K562 (cell line): ENCODE data around the gene UTP15. TPM values are rescaled to one million over a fixed set of nuclear protein-coding genes. Genes with fewer than 3 reads are reported as not detected.

ENCODE experiments used
- ATAC-seq: fragments of 200-7000 bp; cut with Tn5 transposase; 3 replicates; pipeline ENCODE4 v1.9.1; 2020; ENCODE audit warnings: moderate library complexity
- BruUV-seq: library from RNA; stranded (reverse); fragments of 400-500 nt; replicated peaks from 2 replicates; lab custom pipeline; 2021; lab: Mats Ljungman, UMichigan
- CTCF ChIA-PET: fragments of 300-600 bp; formaldehyde crosslinking; extraction: SDS; loops from one replicate; lab custom pipeline; 2021; ENCODE audit warnings: low intra/inter-chr PET ratio; lab: Yijun Ruan, JAX
- POLR2A ChIA-PET: fragments of 300-600, 350-650 bp; sonication (Branson Sonifier 250); formaldehyde crosslinking; extraction: SDS; loops from one replicate; lab custom pipeline; 2021; ENCODE audit warnings: antibody characterized with exemption, inconsistent platforms; lab: Yijun Ruan, JAX
- DNase-seq, 4 experiments: peaks; one replicate each; pipeline versions ENCODE4 v3.0.0 to v3.0.0-alpha.2; 2011 to 2018; ENCODE audit warnings: low spot score in 3 of 4, mixed read lengths in 3 of 4; ENCODE audit errors: extremely low read depth in 1 of 4
- FAIRE-seq: peaks from 2 replicates; lab custom pipeline; 2011; peaks lifted over from hg19 to GRCh38; lab: Jason Lieb, UNC
- H2AFZ ChIP-seq: 2 replicates; pipeline ENCODE4 v1.6.0; 2011; ENCODE audit warnings: low read depth, low read length, control low read depth, inconsistent platforms
- H3K27ac ChIP-seq: fragments of 200-600 bp; 3 replicates; pipeline ENCODE4 v1.8.0; 2011; ENCODE audit warnings: low read depth, mild to moderate bottlenecking, control low read depth, inconsistent platforms, low read length, moderate library complexity, mixed read lengths; ENCODE audit errors: extremely low read depth
- H3K27me3 ChIP-seq, 2 experiments: fragments of 300-600 bp in 1 of 2; 2 replicates in 1 of 2; 3 replicates in 1 of 2; pipeline versions ENCODE4 v1.6.0 to v1.8.0; 2011; ENCODE audit warnings: inconsistent platforms in 2 of 2, low read length in 2 of 2, mild to moderate bottlenecking in 1 of 2, mixed read lengths in 1 of 2, moderate library complexity in 1 of 2; ENCODE audit not compliant: control insufficient read depth in 2 of 2, insufficient read depth in 2 of 2
- H3K36me3 ChIP-seq: fragments of 300-600 bp; 3 replicates; pipeline ENCODE4 v1.8.0; 2011; ENCODE audit warnings: mild to moderate bottlenecking, low read length, inconsistent platforms; ENCODE audit not compliant: control insufficient read depth, insufficient read depth
- H3K4me1 ChIP-seq, 2 experiments: fragments of 200-600 bp in 1 of 2; replicated peaks in 1 of 2; 2 replicates in 1 of 2; 3 replicates in 1 of 2; pipeline versions ENCODE4 v1.5.1 to v1.8.0; 2011; ENCODE audit warnings: inconsistent platforms in 2 of 2, low read length in 2 of 2, mild to moderate bottlenecking in 1 of 2, mixed read lengths in 1 of 2, moderate library complexity in 1 of 2; ENCODE audit not compliant: control insufficient read depth in 2 of 2, insufficient read depth in 2 of 2
- H3K4me2 ChIP-seq: 2 replicates; pipeline ENCODE4 v1.6.1; 2011; ENCODE audit warnings: low read length, control low read depth, inconsistent platforms, mixed read lengths; ENCODE audit not compliant: insufficient read depth
- H3K4me3 ChIP-seq: fragments of 200-600 bp; sonication (generic), shearing (Covaris generic); 2 replicates; pipeline ENCODE4 v1.5.1; 2016; ENCODE audit warnings: control low read depth, inconsistent platforms
- H3K79me2 ChIP-seq: fragments of 200-600 bp; 3 replicates; pipeline ENCODE4 v1.8.0; 2011; ENCODE audit warnings: low read length, inconsistent platforms; ENCODE audit not compliant: control insufficient read depth, insufficient read depth
- H3K9ac ChIP-seq, 2 experiments: 2 replicates each; pipeline versions ENCODE4 v1.6.0 to v1.6.1; 2011; ENCODE audit warnings: low read depth in 2 of 2, low read length in 2 of 2, control low read depth in 1 of 2, inconsistent platforms in 1 of 2, mild to moderate bottlenecking in 1 of 2, mixed read lengths in 1 of 2; ENCODE audit not compliant: insufficient read depth in 1 of 2
- H3K9me1 ChIP-seq: one replicate; pipeline ENCODE4 v1.6.0; 2011; ENCODE audit warnings: inconsistent platforms, mild to moderate bottlenecking, low read length, moderate library complexity; ENCODE audit not compliant: control insufficient read depth, insufficient read depth
- H3K9me3 ChIP-seq: replicated peaks from 2 replicates; pipeline ENCODE4 v1.5.1; 2011; ENCODE audit warnings: low read depth, low read length, inconsistent platforms; ENCODE audit not compliant: control insufficient read depth, insufficient read depth
- H4K20me1 ChIP-seq: replicated peaks from 2 replicates; pipeline ENCODE4 v1.6.1; 2011; ENCODE audit warnings: low read length, inconsistent platforms, mixed read lengths; ENCODE audit not compliant: control insufficient read depth, insufficient read depth
- ESRRA ChIP-seq: fragments of 450-650 bp; IDR thresholded peaks from 2 replicates; pipeline ENCODE4 v1.6.1; 2014; ENCODE audit warnings: low read depth, mild to moderate bottlenecking, moderate library complexity, borderline replicate concordance
- ETV5 ChIP-seq: sonication (generic); formaldehyde crosslinking; IDR thresholded peaks from 2 replicates; pipeline ENCODE4 v1.4.0; 2020; ENCODE audit warnings: low read depth, mild to moderate bottlenecking, missing genetic modification reagents
- HNRNPH1 ChIP-seq: fragments of 200-400 bp; formaldehyde crosslinking; optimal IDR thresholded peaks from 2 replicates; pipeline ENCODE3; 2017; ENCODE audit warnings: low read depth, mild to moderate bottlenecking, low read length, moderate library complexity
- SIX5 ChIP-seq, 2 experiments: IDR thresholded peaks; 2 replicates each; pipeline ENCODE4 v1.6.1; 2011; ENCODE audit warnings: low read length in 2 of 2, borderline replicate concordance in 1 of 2, low read depth in 1 of 2, mild to moderate bottlenecking in 1 of 2, moderate library complexity in 1 of 2; ENCODE audit not compliant: insufficient read depth in 1 of 2
- SNIP1 ChIP-seq: fragments of 450-650 bp; IDR thresholded peaks from 2 replicates; pipeline ENCODE4 v1.7.1; 2017; ENCODE audit warnings: low read depth, mild to moderate bottlenecking
- ZNF140 ChIP-seq: fragments of 250-450 bp; sonication (Bioruptor Pico); IDR thresholded peaks from 2 replicates; pipeline ENCODE4 v1.8.0; 2021; ENCODE audit warnings: moderate library complexity, mild to moderate bottlenecking, inconsistent platforms
- ZNF584 ChIP-seq: fragments of 200-800 bp; sonication (Bioruptor generic); IDR thresholded peaks from 2 replicates; pipeline ENCODE4 v1.6.1; 2016; ENCODE audit warnings: low read depth, mild to moderate bottlenecking, missing genetic modification characterization, missing compliant biosample characterization
- WGBS: fragments of 100-300 bp; shearing (Covaris generic); methylation state at CpG from one replicate; pipeline ENCODE4 v1.1.6; 2016; ENCODE audit warnings: low coverage, mixed read lengths; ENCODE audit not compliant: insufficient coverage; ENCODE audit errors: missing lambda C conversion rate; 5-methylcytosine and 5-hydroxymethylcytosine counted together
- in situ Hi-C: fragments of 300-500 bp; cut with MboI; formaldehyde crosslinking; loops from 4 replicates; pipeline ENCODE4 v1.15.0; 2018; ENCODE audit warnings: inconsistent platforms, mixed read lengths
- intact Hi-C: fragments of 100-400 bp; cut with micrococcal nuclease; formaldehyde crosslinking; loops from 2 replicates; pipeline ENCODE4 v1.14.2; 2022
- polyA plus RNA-seq, 8 experiments: library from polyadenylated mRNA; depleted of rRNA in 4 of 8; stranded (reverse) in 5 of 8; unstranded in 3 of 8; fragments of >200 nt; fragmentation: Nextera tagmentation in 2 of 8; fragmentation: Illumina TruSeq in 1 of 8; extraction: Ambion mirVana in 2 of 8; extraction: Trizol in 1 of 8; gene quantifications; 2 replicates each; pipeline versions ENCODE4 v1.2.1 to v1.2.3, GENCODE V29; 2011 to 2014; ENCODE audit warnings: inconsistent platforms in 1 of 8, missing spikeins in 1 of 8
- total RNA-seq, 7 experiments: library from RNA; depleted of rRNA in 6 of 7; stranded (reverse); fragments of >200 nt in 6 of 7; fragmentation: Illumina TruSeq in 2 of 7; extraction: Trizol in 2 of 7; gene quantifications; 2 replicates each; pipeline versions ENCODE4 v1.2.1 to v1.2.3, GENCODE V29; 2011 to 2021; ENCODE audit warnings: low replicate concordance in 1 of 7
- TF ChIP-seq, protein P1 (sequence below): fragments of 250-450 bp; sonication (Bioruptor Pico); IDR thresholded peaks from 2 replicates; pipeline ENCODE4 v1.4.0; 2020; ENCODE audit warnings: borderline replicate concordance
- TF ChIP-seq, protein P2 (sequence below), 2 experiments: fragments of 450-650 bp in 1 of 2; sonication (generic) in 1 of 2; formaldehyde crosslinking in 1 of 2; IDR thresholded peaks in 1 of 2; conservative IDR thresholded peaks in 1 of 2; 2 replicates each; pipeline versions ENCODE4 v1.6.1 to v1.8.1; 2016 to 2023; ENCODE audit warnings: mild to moderate bottlenecking in 2 of 2, moderate library complexity in 2 of 2, inconsistent platforms in 1 of 2, missing genetic modification reagents in 1 of 2

UTP15 gene
- total and polyA plus RNA-seq, 9 of the 15 experiments (the other 6 are each of a cell fraction or from before 2014, with no cell fraction given) = 28.1 to 49.3 (median 37.0) TPM

GRCh38 chr5:73522989-73523388, 42.6 kb upstream of the UTP15 start:
- Histone ChIP-seq H2AFZ (no peak overlapping the region), H3K4me1 (peaks cover 0 to 2% of the 10 kb centered on the region in 2 experiments; a peak in 1 of 5 replicates), H3K36me3 (no peaks in the 10 kb centered on the region), H3K9me3 (no peaks in the 10 kb centered on the region), H4K20me1 (no peaks in the 10 kb centered on the region), H3K9me1 (no peaks in the 10 kb centered on the region), H3K9ac (no peak overlapping the region), H3K27ac (no peak overlapping the region), H3K4me3 (no peak overlapping the region), H3K79me2 (no peaks in the 10 kb centered on the region), H3K27me3 (peaks cover 7 to 22% of the 10 kb centered on the region in 2 experiments; a peak in 4 of 5 replicates), H3K4me2 (no peak overlapping the region)
- ATAC-seq (no peak), DNase-seq (no peak), FAIRE-seq (no peak)
- in situ Hi-C loops = no loop called here
- ChIA-PET CTCF (no interaction called here), POLR2A (no interaction called here)
- BruUV-seq = no TSS peak
- TF ChIP-seq HNRNPH1 (no peak), SNIP1 (no peak), ETV5 (CRISPR knock-in tag) (no peak), ZNF584 (CRISPR knock-in tag) (no peak), ESRRA (no peak), SIX5 (IDR thresholded peaks at IDR 0.05; ENCODE audit: borderline replicate concordance in 1 of 2, insufficient read depth in 1 of 2, low read depth in 1 of 2, low read length in 2 of 2) (no peak), ZNF140 (CRISPR knock-in tag) (no peak)
- TF ChIP-seq, protein P1, sequence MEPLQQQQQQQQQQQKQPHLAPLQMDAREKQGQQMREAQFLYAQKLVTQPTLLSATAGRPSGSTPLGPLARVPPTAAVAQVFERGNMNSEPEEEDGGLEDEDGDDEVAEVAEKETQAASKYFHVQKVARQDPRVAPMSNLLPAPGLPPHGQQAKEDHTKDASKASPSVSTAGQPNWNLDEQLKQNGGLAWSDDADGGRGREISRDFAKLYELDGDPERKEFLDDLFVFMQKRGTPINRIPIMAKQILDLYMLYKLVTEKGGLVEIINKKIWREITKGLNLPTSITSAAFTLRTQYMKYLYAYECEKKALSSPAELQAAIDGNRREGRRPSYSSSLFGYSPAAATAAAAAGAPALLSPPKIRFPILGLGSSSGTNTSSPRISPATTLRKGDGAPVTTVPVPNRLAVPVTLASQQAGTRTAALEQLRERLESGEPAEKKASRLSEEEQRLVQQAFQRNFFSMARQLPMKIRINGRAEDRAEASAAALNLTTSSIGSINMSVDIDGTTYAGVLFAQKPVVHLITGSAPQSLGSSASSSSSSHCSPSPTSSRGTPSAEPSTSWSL = no peak
- TF ChIP-seq, protein P2, sequence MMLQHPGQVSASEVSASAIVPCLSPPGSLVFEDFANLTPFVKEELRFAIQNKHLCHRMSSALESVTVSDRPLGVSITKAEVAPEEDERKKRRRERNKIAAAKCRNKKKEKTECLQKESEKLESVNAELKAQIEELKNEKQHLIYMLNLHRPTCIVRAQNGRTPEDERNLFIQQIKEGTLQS (IDR thresholded peaks at IDR 0.05) = no peak
- TF ChIP-seq, protein P2 (CRISPR knock-in tag; conservative IDR thresholded peaks at IDR 0.05) = no peak
- intact Hi-C loops = no loop called here
- WGBS = 7% methylated on average over 7 of the region's 7 CpGs
